HEK293 (cell line): Measurements from ENCODE around the gene ZNF503.

Experiments
- ZBTB20 ChIP-seq: fragments of 450-650 bp; formaldehyde crosslinking; IDR thresholded peaks from 2 replicates; pipeline ENCODE4 v1.5.1; 2016; ENCODE audit warnings: missing biosample characterization, missing genetic modification characterization
- ZBTB21 ChIP-seq: fragments of 450-650 bp; formaldehyde crosslinking; IDR thresholded peaks from 2 replicates; pipeline ENCODE4 v1.5.1; 2017; ENCODE audit warnings: missing biosample characterization, missing genetic modification characterization
- ZNF274 ChIP-seq, 2 experiments: fragments of 200-500 bp in 1 of 2; fragments of 450-650 bp in 1 of 2; sonication (Bioruptor generic) in 1 of 2; formaldehyde crosslinking in 1 of 2; IDR thresholded peaks; 2 replicates each; pipeline versions ENCODE4 v1.5.1 to v1.6.1; 2014 to 2016; ENCODE audit warnings: borderline replicate concordance in 1 of 2, inconsistent platforms in 1 of 2, low read length in 1 of 2, missing biosample characterization in 1 of 2, missing genetic modification characterization in 1 of 2
- TF ChIP-seq, protein P1 (sequence below): fragments of 450-650 bp; formaldehyde crosslinking; IDR thresholded peaks from 2 replicates; pipeline ENCODE4 v1.5.1; 2016; ENCODE audit warnings: missing biosample characterization, missing genetic modification characterization
- TF ChIP-seq, protein P2 (sequence below): fragments of 450-650 bp; formaldehyde crosslinking; IDR thresholded peaks from 2 replicates; pipeline ENCODE4 v1.5.1; 2016; ENCODE audit warnings: missing biosample characterization, missing genetic modification characterization
- TF ChIP-seq, protein P3 (sequence below): fragments of 450-650 bp; formaldehyde crosslinking; IDR thresholded peaks from 2 replicates; pipeline ENCODE4 v1.5.1; 2016; ENCODE audit warnings: missing biosample characterization, missing genetic modification characterization, borderline replicate concordance

DNA sequence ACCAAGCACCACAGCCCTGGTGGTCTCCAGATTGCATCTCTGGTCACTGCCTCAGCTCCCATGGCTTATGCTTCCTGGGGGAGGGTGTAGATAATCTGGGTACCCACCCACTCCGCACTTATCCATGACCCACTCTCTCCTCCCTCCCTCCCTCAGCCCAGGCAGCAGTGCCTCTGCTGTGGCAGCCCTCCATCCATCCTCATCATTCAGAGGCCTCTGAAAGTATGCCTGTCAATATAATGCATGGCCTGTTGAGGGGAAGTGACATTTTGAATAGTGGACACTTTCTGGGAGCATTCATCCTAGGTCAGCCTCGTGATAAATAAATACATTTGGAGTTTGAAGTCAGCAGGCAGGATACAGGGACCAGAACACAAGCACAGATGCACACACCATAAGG is 23.2 kb downstream of the ZNF503 start:
- TF ChIP-seq, protein P1, sequence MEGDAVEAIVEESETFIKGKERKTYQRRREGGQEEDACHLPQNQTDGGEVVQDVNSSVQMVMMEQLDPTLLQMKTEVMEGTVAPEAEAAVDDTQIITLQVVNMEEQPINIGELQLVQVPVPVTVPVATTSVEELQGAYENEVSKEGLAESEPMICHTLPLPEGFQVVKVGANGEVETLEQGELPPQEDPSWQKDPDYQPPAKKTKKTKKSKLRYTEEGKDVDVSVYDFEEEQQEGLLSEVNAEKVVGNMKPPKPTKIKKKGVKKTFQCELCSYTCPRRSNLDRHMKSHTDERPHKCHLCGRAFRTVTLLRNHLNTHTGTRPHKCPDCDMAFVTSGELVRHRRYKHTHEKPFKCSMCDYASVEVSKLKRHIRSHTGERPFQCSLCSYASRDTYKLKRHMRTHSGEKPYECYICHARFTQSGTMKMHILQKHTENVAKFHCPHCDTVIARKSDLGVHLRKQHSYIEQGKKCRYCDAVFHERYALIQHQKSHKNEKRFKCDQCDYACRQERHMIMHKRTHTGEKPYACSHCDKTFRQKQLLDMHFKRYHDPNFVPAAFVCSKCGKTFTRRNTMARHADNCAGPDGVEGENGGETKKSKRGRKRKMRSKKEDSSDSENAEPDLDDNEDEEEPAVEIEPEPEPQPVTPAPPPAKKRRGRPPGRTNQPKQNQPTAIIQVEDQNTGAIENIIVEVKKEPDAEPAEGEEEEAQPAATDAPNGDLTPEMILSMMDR (tag by site-specific recombination) = no peak
- TF ChIP-seq, protein P2, sequence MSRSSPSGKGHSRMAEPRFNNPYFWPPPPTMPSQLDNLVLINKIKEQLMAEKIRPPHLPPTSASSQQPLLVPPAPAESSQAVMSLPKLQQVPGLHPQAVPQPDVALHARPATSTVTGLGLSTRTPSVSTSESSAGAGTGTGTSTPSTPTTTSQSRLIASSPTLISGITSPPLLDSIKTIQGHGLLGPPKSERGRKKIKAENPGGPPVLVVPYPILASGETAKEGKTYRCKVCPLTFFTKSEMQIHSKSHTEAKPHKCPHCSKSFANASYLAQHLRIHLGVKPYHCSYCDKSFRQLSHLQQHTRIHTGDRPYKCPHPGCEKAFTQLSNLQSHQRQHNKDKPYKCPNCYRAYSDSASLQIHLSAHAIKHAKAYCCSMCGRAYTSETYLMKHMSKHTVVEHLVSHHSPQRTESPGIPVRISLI = no peak
- no peak for TF ChIP-seq ZNF274 (IDR thresholded peaks at IDR 0.05; ENCODE audit: low read length)
- no peak for TF ChIP-seq ZNF274 (tag by site-specific recombination; IDR thresholded peaks at IDR 0.05; ENCODE audit: borderline replicate concordance)
- TF ChIP-seq ZBTB21 (tag by site-specific recombination) = no peak
- TF ChIP-seq, protein P3, sequence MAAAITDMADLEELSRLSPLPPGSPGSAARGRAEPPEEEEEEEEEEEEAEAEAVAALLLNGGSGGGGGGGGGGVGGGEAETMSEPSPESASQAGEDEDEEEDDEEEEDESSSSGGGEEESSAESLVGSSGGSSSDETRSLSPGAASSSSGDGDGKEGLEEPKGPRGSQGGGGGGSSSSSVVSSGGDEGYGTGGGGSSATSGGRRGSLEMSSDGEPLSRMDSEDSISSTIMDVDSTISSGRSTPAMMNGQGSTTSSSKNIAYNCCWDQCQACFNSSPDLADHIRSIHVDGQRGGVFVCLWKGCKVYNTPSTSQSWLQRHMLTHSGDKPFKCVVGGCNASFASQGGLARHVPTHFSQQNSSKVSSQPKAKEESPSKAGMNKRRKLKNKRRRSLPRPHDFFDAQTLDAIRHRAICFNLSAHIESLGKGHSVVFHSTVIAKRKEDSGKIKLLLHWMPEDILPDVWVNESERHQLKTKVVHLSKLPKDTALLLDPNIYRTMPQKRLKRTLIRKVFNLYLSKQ (tag by site-specific recombination) = no peak
- TF ChIP-seq ZBTB20 (tag by site-specific recombination) = no peak
